Fibroblast of pulmonary artery (primary cell): ENCODE measurements around the gene TTC28.

Source experiments
- DNase-seq: peaks from one replicate; pipeline ENCODE4 v3.0.0-alpha.2; 2010; ENCODE audit warnings: low read depth
- H3K4me3 ChIP-seq: replicated peaks from 2 replicates; pipeline ENCODE4 v1.5.1; 2011; ENCODE audit warnings: low read depth, mild to moderate bottlenecking, control low read depth, low read length, moderate library complexity
- CTCF ChIP-seq: IDR thresholded peaks from 2 replicates; pipeline ENCODE4 v1.5.1; 2011; ENCODE audit warnings: mild to moderate bottlenecking, control low read depth, low read length, inconsistent platforms; ENCODE audit errors: missing control alignments

Gene TTC28

GRCh38 chr22:28594797-28595462 is 84.7 kb downstream of the TTC28 start:
- TF ChIP-seq CTCF, result peak; percentile 69
- no peak overlapping the region for H3K4me3 ChIP-seq
- DNase-seq, result peak; percentile 82

- no peak for TF ChIP-seq CTCF
- no peak overlapping the region for H3K4me3 ChIP-seq
- no peak for DNase-seq
Observed at GRCh38 chr22:28594076-28594796, 85.4 kb downstream of the TTC28 start.

- no peak overlapping the region for H3K4me3 ChIP-seq
- no peak for DNase-seq
- no peak for TF ChIP-seq CTCF
Observed at GRCh38 chr22:28593299-28593698, 86.3 kb downstream of the TTC28 start.

GRCh38 chr22:28589102-28589750 is 90.4 kb downstream of the TTC28 start:
- H3K4me3 ChIP-seq, result no peak overlapping the region
- no peak for DNase-seq
- TF ChIP-seq CTCF, result no peak

- no peak for DNase-seq
- no peak for TF ChIP-seq CTCF
- H3K4me3 ChIP-seq, result no peak overlapping the region
Observed at GRCh38 chr22:28585324-28585723, 94.3 kb downstream of the TTC28 start.

GRCh38 chr22:28582806-28583205 is 96.8 kb downstream of the TTC28 start:
- TF ChIP-seq CTCF, result no peak
- DNase-seq, result peak; percentile 75
- no peak overlapping the region for H3K4me3 ChIP-seq

GRCh38 chr22:28581016-28581415 is 98.6 kb downstream of the TTC28 start:
- DNase-seq, result no peak
- H3K4me3 ChIP-seq, result no peak overlapping the region
- TF ChIP-seq CTCF, result no peak
